HG02938 (cell line): Measurements from ENCODE around the gene MYO3B.
"Not testable (repeated sequence)": the region's sequence is repeated elsewhere in the genome, so short reads cannot be mapped to it uniquely, and the experiment has no call there.

ENCODE experiments used
- ATAC-seq: cut with Tn5 transposase; IDR thresholded peaks from one replicate; pipeline ENCODE4 v1.9.1; 2021; ENCODE audit warnings: mild to moderate bottlenecking, moderate library complexity; ENCODE audit not compliant: unreplicated experiment

Gene MYO3B

DNA sequence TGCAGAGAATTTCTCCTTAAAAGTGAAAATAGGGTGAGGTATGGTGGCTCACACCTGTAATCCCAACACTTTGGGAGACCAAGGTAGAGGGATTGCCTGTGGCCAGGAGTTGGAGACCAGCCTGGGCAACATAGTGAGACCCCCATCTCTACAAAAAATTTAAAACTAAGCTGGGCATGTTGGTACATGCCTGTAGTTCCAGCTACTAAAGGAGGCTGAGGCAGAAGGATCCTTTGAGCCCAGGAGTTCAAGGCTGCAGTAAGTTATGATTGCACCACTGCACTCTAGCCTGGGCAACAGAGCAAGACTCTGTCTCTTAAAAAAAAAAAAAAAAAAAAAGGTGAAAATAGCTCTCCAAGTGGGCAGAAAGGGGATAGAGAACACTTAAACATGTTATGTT is 496.3 kb downstream of the MYO3B start:
- not testable (repeated sequence) for ATAC-seq

DNA sequence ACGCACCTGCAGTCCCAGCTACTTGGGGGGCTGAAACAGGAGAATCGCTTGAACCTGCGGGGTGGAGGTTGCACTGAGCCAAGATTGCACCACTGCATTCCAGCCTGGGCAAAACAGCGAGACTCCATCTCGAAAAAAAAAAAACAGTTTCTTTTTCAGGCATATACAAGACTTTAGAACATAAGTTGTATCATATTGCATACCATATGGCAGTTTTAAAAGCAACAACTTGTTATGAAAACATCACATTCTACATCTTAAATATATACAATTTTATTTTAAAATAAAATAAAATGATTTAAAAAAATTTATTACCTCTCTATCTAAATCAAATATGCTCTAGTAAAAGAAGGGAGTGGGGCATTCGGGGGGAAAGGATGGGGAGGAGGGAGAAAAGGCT is 497.8 kb downstream of the MYO3B start:
- ATAC-seq: no peak

- ATAC-seq: no peak
Measured at GRCh38 chr2:170679607-170680079, 501.7 kb downstream of the MYO3B start.

DNA sequence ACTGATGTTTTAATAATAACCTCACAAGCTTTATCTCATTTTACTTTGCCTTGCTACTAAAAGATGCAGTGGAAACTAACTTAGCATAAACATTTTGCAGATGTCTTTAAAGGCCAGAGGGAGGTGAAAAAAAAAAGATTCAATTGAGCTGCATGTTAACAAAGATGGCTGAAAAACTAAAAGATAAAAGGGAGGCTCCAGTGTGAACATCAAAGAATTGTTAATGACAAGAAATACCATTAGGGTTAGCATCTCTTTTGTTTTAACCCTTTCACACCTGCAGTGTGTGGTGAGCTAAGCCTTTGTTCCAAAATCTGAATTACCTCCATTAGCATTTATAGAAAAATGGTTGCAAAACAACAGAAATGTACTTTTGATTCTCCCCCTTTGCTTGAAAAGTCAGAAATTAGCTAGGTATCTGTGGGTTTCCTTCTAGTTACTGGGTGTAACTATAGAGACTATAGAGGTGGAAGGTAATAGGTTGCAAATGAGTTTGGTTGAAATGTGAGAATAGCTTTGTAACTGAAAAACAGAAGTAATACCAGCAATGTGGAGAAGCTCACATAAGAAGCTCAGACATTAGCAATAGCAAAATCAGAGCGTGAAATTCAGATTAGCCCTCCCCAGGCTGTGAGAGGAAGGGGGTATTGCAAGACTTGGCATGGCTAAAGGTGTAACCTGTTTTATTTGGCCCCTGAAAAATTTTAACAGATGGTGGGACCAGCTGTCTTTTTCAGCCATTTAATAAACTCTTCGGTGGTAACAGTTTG is 502.4 kb downstream of the MYO3B start:
- peak; percentile 87 for ATAC-seq

DNA sequence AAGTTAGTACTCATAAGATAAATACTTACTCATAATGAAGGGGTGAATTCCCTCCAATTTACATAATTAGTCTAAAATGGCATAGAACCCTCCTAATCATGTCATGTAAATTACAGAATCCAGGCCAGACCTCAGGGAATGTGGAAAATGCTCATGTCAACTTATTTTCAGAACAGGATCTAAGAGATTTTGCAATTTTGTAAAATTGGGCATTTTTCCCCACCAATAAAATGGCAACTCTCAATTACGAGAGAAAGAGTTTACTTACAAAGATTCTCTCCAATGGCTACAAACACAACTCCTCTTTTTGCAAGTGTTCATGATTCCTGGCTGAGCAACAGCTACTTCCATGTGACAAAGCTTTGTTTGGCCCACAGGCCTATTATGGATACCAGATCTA is 503.4 kb downstream of the MYO3B start:
- ATAC-seq: no peak

- ATAC-seq: no peak
Measured at GRCh38 chr2:170685591-170685990, 507.6 kb downstream of the MYO3B start.

GRCh38 chr2:170689481-170689880 is 511.5 kb downstream of the MYO3B start:
- no peak for ATAC-seq

DNA sequence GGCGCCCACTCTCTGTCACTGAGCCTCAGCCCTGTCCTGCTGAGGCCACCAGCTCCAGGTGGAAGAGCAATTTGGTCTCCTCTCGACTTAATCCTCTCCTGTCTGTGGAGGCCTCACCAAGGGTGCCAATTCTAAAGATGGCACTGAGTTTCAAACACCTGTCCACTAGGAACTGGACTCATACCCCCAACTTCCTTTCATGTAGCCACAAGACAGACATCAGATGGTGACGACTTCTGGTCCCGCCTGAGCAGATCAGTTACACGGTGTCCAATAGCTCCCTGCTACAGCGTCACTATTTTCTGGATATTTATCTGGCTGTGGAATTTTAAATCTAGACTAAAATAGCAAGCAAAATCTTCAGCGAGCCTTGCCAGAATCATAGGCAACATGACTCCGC is 512.7 kb downstream of the MYO3B start:
- no peak for ATAC-seq

DNA sequence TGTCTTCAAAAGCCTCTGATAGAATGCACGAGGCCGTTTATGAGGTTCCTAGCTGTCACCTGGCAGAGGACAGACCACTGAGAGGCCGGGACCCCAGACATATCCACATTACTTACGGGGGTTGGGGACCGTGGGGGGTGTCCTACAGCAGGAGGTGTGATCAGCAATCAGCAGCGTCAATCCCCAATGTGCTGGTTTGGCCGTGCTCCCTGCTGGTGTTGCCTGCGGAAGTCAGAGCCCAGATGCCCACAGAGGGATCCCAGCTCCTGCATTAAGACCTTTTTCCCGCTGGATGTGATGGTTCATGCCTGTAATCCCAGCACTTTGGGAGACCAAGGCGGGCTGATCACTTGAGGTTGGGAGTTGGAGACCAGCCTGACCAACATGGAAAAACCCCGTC is 516.4 kb downstream of the MYO3B start:
- no peak for ATAC-seq

GRCh38 chr2:170695521-170696410 is 517.8 kb downstream of the MYO3B start:
- ATAC-seq: no peak

DNA sequence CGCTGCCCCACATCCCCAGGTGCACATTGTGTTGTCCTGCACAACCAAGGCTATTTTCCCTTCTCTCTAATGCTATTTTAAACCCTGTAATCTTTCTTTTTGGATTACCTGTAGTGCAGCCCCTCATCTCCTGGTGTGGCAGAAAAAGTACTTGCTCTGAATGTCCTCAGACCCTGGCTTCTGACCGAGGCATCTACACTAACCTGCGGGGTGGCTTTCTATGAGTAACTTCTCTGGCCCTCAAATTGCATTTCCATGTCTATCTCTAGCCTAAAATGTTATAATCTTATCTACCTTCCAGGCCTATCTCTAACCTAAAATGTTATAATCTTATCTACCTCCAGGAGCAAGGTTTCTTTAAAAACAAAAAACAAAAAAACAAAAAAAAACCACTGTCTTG is 519.0 kb downstream of the MYO3B start:
- ATAC-seq: no peak

- no peak for ATAC-seq
Measured at GRCh38 chr2:170701011-170701410, 523.1 kb downstream of the MYO3B start.

GRCh38 chr2:170703776-170704476 is 526.0 kb downstream of the MYO3B start:
- ATAC-seq: no peak
